Measurements from ENCODE around the gene TRMU.

DNA sequence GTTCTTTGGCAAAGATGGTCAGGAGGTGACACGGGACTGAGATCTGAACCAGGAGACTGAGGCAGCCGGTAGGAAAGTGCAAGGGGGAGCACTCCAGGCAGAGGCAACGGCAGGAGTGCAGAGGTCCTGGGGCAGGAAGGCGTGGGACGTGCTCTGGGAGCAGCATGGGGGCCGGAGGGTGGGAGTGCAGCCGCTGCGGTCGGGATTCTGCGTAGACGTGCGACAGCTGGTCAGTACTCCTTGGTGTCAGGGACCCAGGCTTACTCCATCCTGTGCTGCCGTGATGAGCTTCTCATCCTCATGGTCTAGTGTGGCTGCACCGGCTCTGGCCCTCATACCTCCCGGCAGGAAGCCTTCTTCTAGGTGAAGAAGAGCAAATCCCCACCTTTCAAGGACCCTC is 16.9 kb upstream of the TRMU start:
- TF ChIP-seq CTCF (IDR thresholded peaks at IDR 0.05 in 8 of 11, conservative IDR thresholded peaks at IDR 0.05 in 3 of 11), result no peak
- no peak for TF ChIP-seq POLR2AphosphoS5 (IDR thresholded peaks at IDR 0.05)
